ENCODE measurements around the gene DAAM1.

Gene DAAM1

GRCh38 chr14:59181791-59182190, 6.7 kb upstream of the DAAM1 start (continued):
- TF ChIP-seq ZFP30 (CRISPR knock-in tag; IDR thresholded peaks at IDR 0.05) (no peak), OSR1 (CRISPR knock-in tag; IDR thresholded peaks at IDR 0.05) (no peak)

GRCh38 chr14:59182641-59183040, 5.8 kb upstream of the DAAM1 start:
- ATAC-seq = no peak
- TF ChIP-seq TCF4 (CRISPR knock-in tag; IDR thresholded peaks at IDR 0.05; ENCODE audit: borderline replicate concordance) = no peak
- TF ChIP-seq ISL1 (CRISPR knock-in tag; IDR thresholded peaks at IDR 0.05) = no peak
- TF ChIP-seq PPARA (CRISPR knock-in tag; IDR thresholded peaks at IDR 0.05; ENCODE audit: borderline replicate concordance) = no peak
- no peak for TF ChIP-seq ZNF8 (CRISPR knock-in tag; IDR thresholded peaks at IDR 0.05)
- no peak for TF ChIP-seq GLIS3 (CRISPR knock-in tag; IDR thresholded peaks at IDR 0.05)
- TF ChIP-seq ZFP3 (CRISPR knock-in tag; IDR thresholded peaks at IDR 0.05) = no peak
- no peak for TF ChIP-seq SNAI2 (CRISPR knock-in tag; IDR thresholded peaks at IDR 0.05)
- no peak for TF ChIP-seq ESRRG (CRISPR knock-in tag; IDR thresholded peaks at IDR 0.05)
- TF ChIP-seq ZNF70 (CRISPR knock-in tag; IDR thresholded peaks at IDR 0.05) = no peak
- TF ChIP-seq POU6F1 (CRISPR knock-in tag; IDR thresholded peaks at IDR 0.05; ENCODE audit: borderline replicate concordance, low read depth) = no peak
- no peak for TF ChIP-seq ZNF565 (CRISPR knock-in tag; conservative IDR thresholded peaks at IDR 0.05; ENCODE audit: low read depth)
- no peak for TF ChIP-seq ARNTL (CRISPR knock-in tag; IDR thresholded peaks at IDR 0.05; ENCODE audit: borderline replicate concordance, low read depth)
- no peak for TF ChIP-seq CSRNP3 (CRISPR knock-in tag; IDR thresholded peaks at IDR 0.05)

- ATAC-seq = no peak
- TF ChIP-seq CSRNP3 (CRISPR knock-in tag; IDR thresholded peaks at IDR 0.05) (no peak), TOX (CRISPR knock-in tag; IDR thresholded peaks at IDR 0.05; ENCODE audit: borderline replicate concordance) (no peak), SNAI2 (CRISPR knock-in tag; IDR thresholded peaks at IDR 0.05) (no peak), ZNF8 (CRISPR knock-in tag; IDR thresholded peaks at IDR 0.05) (no peak), CSDC2 (CRISPR knock-in tag; IDR thresholded peaks at IDR 0.05) (no peak), TSHZ2 (CRISPR knock-in tag; IDR thresholded peaks at IDR 0.05) (no peak), ZFP30 (CRISPR knock-in tag; IDR thresholded peaks at IDR 0.05) (no peak), ZC3H10 (CRISPR knock-in tag; IDR thresholded peaks at IDR 0.05) (no peak), ZNF70 (CRISPR knock-in tag; IDR thresholded peaks at IDR 0.05) (no peak), ISL1 (CRISPR knock-in tag; IDR thresholded peaks at IDR 0.05) (no peak), ZFP3 (CRISPR knock-in tag; IDR thresholded peaks at IDR 0.05) (no peak)
Measured at GRCh38 chr14:59183150-59183549, 5.3 kb upstream of the DAAM1 start.

- TF ChIP-seq ESRRG (CRISPR knock-in tag; IDR thresholded peaks at IDR 0.05) = no peak
- no peak for ATAC-seq
Measured at GRCh38 chr14:59184396-59184795, 4.1 kb upstream of the DAAM1 start.

GRCh38 chr14:59185676-59186075, 2.8 kb upstream of the DAAM1 start:
- no peak for ATAC-seq
- no peak for TF ChIP-seq ZFP30 (CRISPR knock-in tag; IDR thresholded peaks at IDR 0.05)
- TF ChIP-seq BACH2 (CRISPR knock-in tag; IDR thresholded peaks at IDR 0.05; ENCODE audit: borderline replicate concordance) = no peak
- TF ChIP-seq POU6F1 (CRISPR knock-in tag; IDR thresholded peaks at IDR 0.05; ENCODE audit: borderline replicate concordance, low read depth) = no peak
- no peak for TF ChIP-seq ESRRG (CRISPR knock-in tag; IDR thresholded peaks at IDR 0.05)
- TF ChIP-seq PATZ1 (CRISPR knock-in tag; IDR thresholded peaks at IDR 0.05; ENCODE audit: borderline replicate concordance) = no peak
- no peak for TF ChIP-seq TCF4 (CRISPR knock-in tag; IDR thresholded peaks at IDR 0.05; ENCODE audit: borderline replicate concordance)
- TF ChIP-seq RARB (CRISPR knock-in tag; IDR thresholded peaks at IDR 0.05) = no peak

Measured in SK-N-SH treated with all-trans-retinoic acid at 6 μM for 48 hours (cell line).